ENCODE results near the gene BYSL. TPM values are rescaled to one million over a fixed set of nuclear protein-coding genes. Genes with fewer than 3 reads are reported as not detected.

The BYSL gene
- 8.0 and 14.1 TPM in 2 replicates for total RNA-seq

GRCh38 chr6:41920921-41921711 is at the start of gene BYSL, which contains the start of gene MED20:
Gene BYSL, plus strand, starts transcription at chr6:41921499. Its CDS starts 64 bp downstream, at chr6:41921563.
Gene MED20, minus strand, starts transcription at chr6:41921139. Its CDS starts 121 bp downstream, at chr6:41921018.

GRCh38 chr6:41895300-41896233 is 25.7 kb upstream of the BYSL start, which contains the start of gene USP49:
Gene USP49, minus strand, starts transcription at chr6:41895375. Its CDS starts 88,392 bp downstream, at chr6:41806983.

GRCh38 chr6:41941280-41942066 is 20.2 kb downstream of the BYSL start, which contains the start of gene CCND3:
Gene CCND3, minus strand, starts transcription at chr6:41941808. Its CDS starts 159 bp downstream, at chr6:41941649.

Small RNAs within 50 kb of the gene (small RNA-seq; reads per million reads assigned to genes)
- gene RF00019: not detected

Other genes with a start within 250 kb of the BYSL start
- 4.2 and 5.5 TPM in 2 replicates for gene TFEB, start 185.9 kb upstream of the BYSL start, total RNA-seq
- gene PGC, start 174.1 kb upstream of the BYSL start, total RNA-seq: not detected in 2 replicates
- 2.7 TPM in 2 replicates for gene FRS3, start 141.6 kb upstream of the BYSL start, total RNA-seq
- 0.65 and 5.5 TPM in 2 replicates for gene PRICKLE4, start 140.7 kb upstream of the BYSL start, total RNA-seq
- 80.9 and 120 TPM in 2 replicates for gene TOMM6, start 133.8 kb upstream of the BYSL start, total RNA-seq
- gene USP49, start 26.1 kb upstream of the BYSL start, total RNA-seq: 2.9 and 6.7 TPM in 2 replicates
- 33.0 and 49.7 TPM in 2 replicates for gene MED20, start 360 bp upstream of the BYSL start, total RNA-seq
- gene CCND3, start 20.3 kb downstream of the BYSL start, total RNA-seq: 143 and 151 TPM in 2 replicates
- 30.6 and 30.7 TPM in 2 replicates for gene TAF8, start 129.0 kb downstream of the BYSL start, total RNA-seq
- gene C6orf132, start 221.1 kb downstream of the BYSL start, total RNA-seq: 9.8 and 19.8 TPM in 2 replicates